H1 (cell line): ENCODE measurements around the gene KLHDC10. TPM values are rescaled to one million over a fixed set of nuclear protein-coding genes. Genes with fewer than 3 reads are reported as not detected.

Source experiments
- CTCF ChIA-PET: fragments of 300-600 bp; sonication (Branson Sonifier 250); formaldehyde crosslinking; loops from one replicate; lab custom pipeline; 2021; ENCODE audit not compliant: partially characterized antibody; lab: Charles Lee
- POLR2A ChIA-PET: fragments of 300-600 bp; sonication (Branson Sonifier 250); formaldehyde crosslinking; loops from one replicate; lab custom pipeline; 2021; ENCODE audit warnings: inconsistent platforms; ENCODE audit not compliant: partially characterized antibody; lab: Charles Lee
- DNase-seq, 2 experiments: peaks; one replicate each; pipeline versions ENCODE4 v3.0.0 to v3.0.0-alpha.2; 2010 to 2022; ENCODE audit warnings: low spot score in 2 of 2, low read depth in 1 of 2, mixed read lengths in 1 of 2
- FAIRE-seq: peaks from 2 replicates; lab custom pipeline; 2011; peaks lifted over from hg19 to GRCh38; lab: Jason Lieb, UNC
- H2AFZ ChIP-seq: 2 replicates; pipeline ENCODE4 v1.8.1; 2012; ENCODE audit warnings: low read length, inconsistent platforms
- H2AK5ac ChIP-seq: 2 replicates; pipeline ENCODE4 v1.6.1; 2013; ENCODE audit warnings: low read depth, low read length
- H2BK120ac ChIP-seq: replicated peaks from 2 replicates; pipeline ENCODE3; 2013; ENCODE audit warnings: low read depth, low read length, inconsistent platforms
- H2BK12ac ChIP-seq: 2 replicates; pipeline ENCODE4 v1.6.1; 2013; ENCODE audit warnings: low read depth, low read length
- H2BK15ac ChIP-seq: 2 replicates; pipeline ENCODE4 v1.6.1; 2013; ENCODE audit warnings: low read length
- H2BK20ac ChIP-seq: 2 replicates; pipeline ENCODE4 v1.6.1; 2013; ENCODE audit warnings: low read length
- H2BK5ac ChIP-seq: 2 replicates; pipeline ENCODE4 v1.6.1; 2013; ENCODE audit warnings: low read depth, low read length
- H3K14ac ChIP-seq: 2 replicates; pipeline ENCODE4 v1.6.1; 2013; ENCODE audit warnings: inconsistent platforms; ENCODE audit not compliant: insufficient read length
- H3K18ac ChIP-seq: 2 replicates; pipeline ENCODE4 v1.6.1; 2013; ENCODE audit warnings: low read length; ENCODE audit errors: extremely low read depth
- H3K23ac ChIP-seq: 2 replicates; pipeline ENCODE4 v1.6.1; 2013; ENCODE audit warnings: inconsistent platforms; ENCODE audit not compliant: insufficient read length
- H3K23me2 ChIP-seq: 2 replicates; pipeline ENCODE4 v1.6.1; 2013; ENCODE audit warnings: low read depth, low read length
- H3K27ac ChIP-seq: 2 replicates; pipeline ENCODE4 v1.6.1; 2011; ENCODE audit warnings: low read depth, low read length, inconsistent platforms
- H3K27me3 ChIP-seq, 4 experiments: replicated peaks in 1 of 4; 1 replicate in 1 of 4; 2 replicates in 3 of 4; pipeline versions ENCODE4 v1.6.1 to v1.8.1; 2011 to 2013; ENCODE audit warnings: low read length in 3 of 4, mild to moderate bottlenecking in 3 of 4, inconsistent platforms in 2 of 4, mixed read lengths in 2 of 4, moderate library complexity in 1 of 4; ENCODE audit not compliant: control insufficient read depth in 3 of 4, insufficient read depth in 3 of 4; ENCODE audit errors: extremely low read depth in 1 of 4
- H3K36me3 ChIP-seq, 4 experiments: 2 replicates each; pipeline versions ENCODE4 v1.6.1 to v1.8.1; 2011 to 2013; ENCODE audit warnings: mild to moderate bottlenecking in 4 of 4, low read length in 3 of 4, moderate library complexity in 2 of 4, control low read depth in 1 of 4, inconsistent platforms in 1 of 4; ENCODE audit not compliant: insufficient read depth in 4 of 4, control insufficient read depth in 2 of 4
- H3K4ac ChIP-seq: replicated peaks from 2 replicates; pipeline ENCODE3; 2013; ENCODE audit warnings: low read length, low read depth, mixed read lengths, inconsistent platforms; ENCODE audit not compliant: insufficient read length
- H3K4me1 ChIP-seq, 4 experiments: replicated peaks in 1 of 4; 1 replicate in 1 of 4; 2 replicates in 3 of 4; pipeline versions ENCODE4 v1.6.1 to v1.8.1; 2011 to 2013; ENCODE audit warnings: low read length in 3 of 4, inconsistent platforms in 2 of 4, mixed read lengths in 1 of 4; ENCODE audit not compliant: insufficient read depth in 4 of 4, control insufficient read depth in 3 of 4
- H3K4me2 ChIP-seq, 2 experiments: 2 replicates each; pipeline versions ENCODE4 v1.6.1 to v1.8.1; 2011 to 2013; ENCODE audit warnings: low read depth in 2 of 2, low read length in 2 of 2, control low read depth in 1 of 2, inconsistent platforms in 1 of 2, mild to moderate bottlenecking in 1 of 2; ENCODE audit not compliant: insufficient read depth in 1 of 2
- H3K4me3 ChIP-seq, 4 experiments: fragments of 200-600, 300-600 bp in 1 of 4; sonication (generic), shearing (Covaris generic), sonication (Bioruptor Twin) in 1 of 4; 2 replicates each; pipeline versions ENCODE4 v1.5.1 to v1.8.1; 2011 to 2016; ENCODE audit warnings: low read length in 4 of 4, low read depth in 3 of 4, control low read depth in 2 of 4, inconsistent platforms in 2 of 4, mild to moderate bottlenecking in 2 of 4, mixed read lengths in 1 of 4, moderate library complexity in 1 of 4; ENCODE audit not compliant: insufficient read depth in 2 of 4; ENCODE audit errors: extremely low read depth in 1 of 4
- H3K56ac ChIP-seq: replicated peaks from 2 replicates; pipeline ENCODE3; 2013; ENCODE audit warnings: low read depth, mild to moderate bottlenecking, mixed read lengths, low read length, inconsistent platforms; ENCODE audit not compliant: insufficient read length
- H3K79me1 ChIP-seq: 2 replicates; pipeline ENCODE4 v1.6.1; 2013; ENCODE audit warnings: low read depth, low read length, control low read depth
- H3K79me2 ChIP-seq, 2 experiments: 2 replicates each; pipeline versions ENCODE4 v1.6.1 to v1.8.1; 2012 to 2013; ENCODE audit warnings: low read length in 2 of 2, mild to moderate bottlenecking in 2 of 2, inconsistent platforms in 1 of 2; ENCODE audit not compliant: insufficient read depth in 2 of 2, control insufficient read depth in 1 of 2
- H3K9ac ChIP-seq, 4 experiments: replicated peaks in 1 of 4; 1 replicate in 1 of 4; 2 replicates in 3 of 4; pipeline versions ENCODE4 v1.6.1 to v1.8.1; 2011 to 2013; ENCODE audit warnings: low read depth in 3 of 4, low read length in 3 of 4, control low read depth in 2 of 4, mild to moderate bottlenecking in 2 of 4, moderate library complexity in 2 of 4, inconsistent platforms in 1 of 4; ENCODE audit errors: extremely low read depth in 1 of 4
- H3K9me3 ChIP-seq, 2 experiments: 2 replicates each; pipeline versions ENCODE4 v1.6.1 to v1.8.1; 2012 to 2013; ENCODE audit warnings: mild to moderate bottlenecking in 2 of 2, moderate library complexity in 2 of 2, control low read depth in 1 of 2, inconsistent platforms in 1 of 2, low read depth in 1 of 2, low read length in 1 of 2, mixed read lengths in 1 of 2; ENCODE audit not compliant: insufficient read depth in 2 of 2
- H4K20me1 ChIP-seq, 2 experiments: replicated peaks in 1 of 2; 2 replicates each; pipeline versions ENCODE3 to v1.8.1; 2011 to 2013; ENCODE audit warnings: inconsistent platforms in 2 of 2, low read length in 2 of 2, mild to moderate bottlenecking in 1 of 2; ENCODE audit not compliant: insufficient read depth in 2 of 2, control insufficient read depth in 1 of 2
- H4K5ac ChIP-seq: 2 replicates; pipeline ENCODE4 v1.6.1; 2013; ENCODE audit warnings: low read length, low read depth, mixed read lengths, inconsistent platforms; ENCODE audit not compliant: insufficient read length
- H4K8ac ChIP-seq: 2 replicates; pipeline ENCODE4 v1.8.0; 2013; ENCODE audit warnings: mild to moderate bottlenecking, moderate library complexity, low read length, inconsistent platforms; ENCODE audit not compliant: insufficient read depth; ENCODE audit errors: extremely low read depth
- H4K91ac ChIP-seq: replicated peaks from 2 replicates; pipeline ENCODE3; 2013; ENCODE audit warnings: low read length, mixed read lengths, inconsistent platforms; ENCODE audit not compliant: insufficient read length
- CHD2 ChIP-seq: IDR thresholded peaks from 2 replicates; pipeline ENCODE4 v1.6.1; 2012; ENCODE audit warnings: low read length, improper control_type of control experiment
- E2F6 ChIP-seq: IDR thresholded peaks from 2 replicates; pipeline ENCODE4 v1.6.1; 2012; ENCODE audit warnings: inconsistent platforms
- GABPA ChIP-seq: IDR thresholded peaks from 2 replicates; pipeline ENCODE4 v1.6.1; 2011; ENCODE audit warnings: mild to moderate bottlenecking, low read length, moderate library complexity, borderline replicate concordance; ENCODE audit not compliant: insufficient read depth
- HDAC2 ChIP-seq, 2 experiments: fragments of 300-600 bp in 1 of 2; sonication (generic) in 1 of 2; IDR thresholded peaks; 2 replicates each; pipeline ENCODE4 v1.6.1; 2011 to 2012; ENCODE audit warnings: low read depth in 2 of 2, low read length in 2 of 2, mild to moderate bottlenecking in 2 of 2, moderate library complexity in 2 of 2, borderline replicate concordance in 1 of 2, inconsistent platforms in 1 of 2
- NRF1 ChIP-seq: IDR thresholded peaks from 2 replicates; pipeline ENCODE4 v1.6.1; 2011; ENCODE audit warnings: mild to moderate bottlenecking, low read depth, low read length, improper control_type of control experiment
- POLR2AphosphoS5 ChIP-seq: IDR thresholded peaks from 2 replicates; pipeline ENCODE4 v1.6.1; 2011; ENCODE audit warnings: low read depth, low read length
- RAD21 ChIP-seq, 2 experiments: IDR thresholded peaks in 1 of 2; conservative IDR thresholded peaks in 1 of 2; 2 replicates each; pipeline ENCODE4 v1.6.1; 2011; ENCODE audit warnings: low read depth in 2 of 2, low read length in 2 of 2, improper control_type of control experiment in 1 of 2, inconsistent platforms in 1 of 2, mild to moderate bottlenecking in 1 of 2, moderate library complexity in 1 of 2
- RFX5 ChIP-seq: IDR thresholded peaks from 2 replicates; pipeline ENCODE4 v1.6.1; 2011; ENCODE audit warnings: low read depth, low read length, improper control_type of control experiment, borderline replicate concordance
- SIRT6 ChIP-seq: IDR thresholded peaks from one replicate; pipeline ENCODE4 v1.7.1; 2012; ENCODE audit warnings: low read length, inconsistent platforms
- SIX5 ChIP-seq: IDR thresholded peaks from 2 replicates; pipeline ENCODE4 v1.6.1; 2011; ENCODE audit warnings: mild to moderate bottlenecking, low read depth, low read length
- WGBS, 2 experiments: shearing (Covaris generic) in 1 of 2; methylation state at CpG; one replicate each; pipeline versions ENCODE4 v1.1.6 to v1.1.7; 2013 to 2015; ENCODE audit warnings: low lambda C conversion rate in 2 of 2, mixed read lengths in 2 of 2, inconsistent platforms in 1 of 2, low coverage in 1 of 2, missing lambda C conversion rate in 1 of 2; ENCODE audit not compliant: insufficient replicate concordance in 2 of 2, insufficient coverage in 1 of 2, insufficient read length in 1 of 2; ENCODE audit errors: extremely low coverage in 1 of 2, missing lambda C conversion rate in 1 of 2; 5-methylcytosine and 5-hydroxymethylcytosine counted together
- polyA plus RNA-seq, 7 experiments: library from polyadenylated mRNA; depleted of rRNA in 3 of 7; stranded (reverse) in 5 of 7; unstranded in 2 of 7; fragments of >200 nt in 5 of 7; fragments of 200-250 nt in 2 of 7; gene quantifications; 1 replicate in 5 of 7; 2 replicates in 1 of 7; 4 replicates in 1 of 7; pipeline versions ENCODE4 v1.2.1 to v1.2.3, GENCODE V29; 2011 to 2013; ENCODE audit warnings: missing spikeins in 2 of 7, mixed read lengths in 2 of 7
- total RNA-seq: library from RNA; stranded (reverse); fragmentation: NEBNext Ultra II Directional; extraction: Animal tissue kit (Norgen Biotek cat#: 25700); gene quantifications from 2 replicates; pipeline ENCODE4 v1.2.1, GENCODE V29; 2021

The KLHDC10 gene
- total and polyA plus RNA-seq, 2 of the 8 experiments (the other 6 are each of a cell fraction or from before 2014, with no cell fraction given), result 6.6 to 14.5 TPM

- no peaks in the 10 kb centered on the region for H3K79me2 ChIP-seq
- H3K9me3 ChIP-seq, result no peaks in the 10 kb centered on the region
- no peak overlapping the region for H2AFZ ChIP-seq
- no peak overlapping the region for H2BK20ac ChIP-seq
- H3K9ac ChIP-seq, result no peak overlapping the region
- H3K27me3 ChIP-seq, result no peaks in the 10 kb centered on the region; a peak in 1 of 7 replicates
- H3K27ac ChIP-seq, result no peak overlapping the region
- H2BK15ac ChIP-seq, result no peak overlapping the region
- H2BK12ac ChIP-seq, result no peak overlapping the region
- H3K18ac ChIP-seq, result no peak overlapping the region
- no peaks in the 10 kb centered on the region; a peak in 1 of 8 replicates for H3K36me3 ChIP-seq
- TF ChIP-seq HDAC2 (IDR thresholded peaks at IDR 0.05; ENCODE audit: borderline replicate concordance in 1 of 2, low read depth in 2 of 2, low read length in 2 of 2), result no peak
- no peak for TF ChIP-seq SIX5
- TF ChIP-seq RAD21 (IDR thresholded peaks at IDR 0.05 in 1 of 2, conservative IDR thresholded peaks at IDR 0.05 in 1 of 2; ENCODE audit: low read depth in 2 of 2, low read length in 2 of 2), result no peak
- no peak for TF ChIP-seq CHD2
- no peak for TF ChIP-seq NRF1
- no peak for TF ChIP-seq E2F6
- TF ChIP-seq SIRT6, result no peak
- no peak for TF ChIP-seq POLR2AphosphoS5
- no peak for TF ChIP-seq RFX5
- TF ChIP-seq GABPA, result no peak
- H3K4me3 ChIP-seq, result no peak overlapping the region
- DNase-seq (peak in 1 of 2 experiments; percentile 39), FAIRE-seq (no peak)
- H3K79me1 ChIP-seq, result no peaks in the 10 kb centered on the region
- H3K14ac ChIP-seq, result no peak overlapping the region
- H4K8ac ChIP-seq, result no peak overlapping the region
- H3K56ac ChIP-seq, result no peak overlapping the region
- H3K4me2 ChIP-seq, result no peak overlapping the region
- peaks cover 0 to 10% of the 10 kb centered on the region in 2 experiments for H4K20me1 ChIP-seq
- H4K5ac ChIP-seq, result no peak overlapping the region
- no peak overlapping the region for H3K23ac ChIP-seq
- CTCF ChIA-PET, result interaction anchor here (0.7 to 1.0 kb wide), 2 partner anchors 12 to 88 kb away, joined by 3 to 5 read pairs; no protein-coding TSS in a partner anchor
- H2AK5ac ChIP-seq, result no peak overlapping the region
- H3K23me2 ChIP-seq, result peaks cover 12% of the 10 kb centered on the region; the same call in 1 of the 2 replicates
- H3K4ac ChIP-seq, result no peak overlapping the region
- H3K4me1 ChIP-seq, result peaks cover 0 to 4% (median under 1%) of the 10 kb centered on the region in 4 experiments; a peak in 4 of 7 replicates
- no peak overlapping the region for H2BK120ac ChIP-seq
- POLR2A ChIA-PET, result no interaction called here
- H2BK5ac ChIP-seq, result no peak overlapping the region
- WGBS, 2 experiments, result 96% methylated on average over 14 of the region's 14 CpGs; no CpG with 5 or more reads in 1 of the 2 experiments
- H4K91ac ChIP-seq, result no peak overlapping the region
Measured at GRCh38 chr7:130147710-130148325, 77.5 kb downstream of the KLHDC10 start.
